Ovary (tissue), 3 donors: ENCODE results near the gene RASSF8.

Source experiments
- EP300 ChIP-seq: sonication (generic); formaldehyde crosslinking; IDR thresholded peaks from one replicate; pipeline ENCODE4 v1.6.1; 2017; ENCODE audit warnings: antibody characterized with exemption
- POLR2A ChIP-seq: fragments of 450-650 bp; IDR thresholded peaks from one replicate; pipeline ENCODE4 v1.6.1; 2017; ENCODE audit warnings: antibody characterized with exemption, mild to moderate bottlenecking, moderate library complexity
- TF ChIP-seq, protein P1 (sequence below), 3 donors: fragments of 450-650 bp in 2 of 3; fragments of 200-600 bp in 1 of 3; IDR thresholded peaks; one replicate each; pipeline versions ENCODE4 v1.5.1 to v1.8.0; 2016 to 2022; ENCODE audit warnings: antibody characterized with exemption in 3 of 3, mild to moderate bottlenecking in 1 of 3
- donor health status: DM: no; HTN: no; CAD: no.

GRCh38 chr12:25975682-25976081 is 17.2 kb downstream of the RASSF8 start:
- TF ChIP-seq, protein P1, sequence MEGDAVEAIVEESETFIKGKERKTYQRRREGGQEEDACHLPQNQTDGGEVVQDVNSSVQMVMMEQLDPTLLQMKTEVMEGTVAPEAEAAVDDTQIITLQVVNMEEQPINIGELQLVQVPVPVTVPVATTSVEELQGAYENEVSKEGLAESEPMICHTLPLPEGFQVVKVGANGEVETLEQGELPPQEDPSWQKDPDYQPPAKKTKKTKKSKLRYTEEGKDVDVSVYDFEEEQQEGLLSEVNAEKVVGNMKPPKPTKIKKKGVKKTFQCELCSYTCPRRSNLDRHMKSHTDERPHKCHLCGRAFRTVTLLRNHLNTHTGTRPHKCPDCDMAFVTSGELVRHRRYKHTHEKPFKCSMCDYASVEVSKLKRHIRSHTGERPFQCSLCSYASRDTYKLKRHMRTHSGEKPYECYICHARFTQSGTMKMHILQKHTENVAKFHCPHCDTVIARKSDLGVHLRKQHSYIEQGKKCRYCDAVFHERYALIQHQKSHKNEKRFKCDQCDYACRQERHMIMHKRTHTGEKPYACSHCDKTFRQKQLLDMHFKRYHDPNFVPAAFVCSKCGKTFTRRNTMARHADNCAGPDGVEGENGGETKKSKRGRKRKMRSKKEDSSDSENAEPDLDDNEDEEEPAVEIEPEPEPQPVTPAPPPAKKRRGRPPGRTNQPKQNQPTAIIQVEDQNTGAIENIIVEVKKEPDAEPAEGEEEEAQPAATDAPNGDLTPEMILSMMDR (IDR thresholded peaks at IDR 0.05): no peak
- no peak for TF ChIP-seq POLR2A
- TF ChIP-seq EP300: no peak
